Measurements from ENCODE around the gene CCDC190. TPM values are rescaled to one million over a fixed set of nuclear protein-coding genes. Genes with fewer than 3 reads are reported as not detected.
"Not testable (repeated sequence)": the region's sequence is repeated elsewhere in the genome, so short reads cannot be mapped to it uniquely, and the experiment has no call there.

Gene CCDC190
- polyA plus RNA-seq, 5 donors = 0.60 to 1.2 (median 0.69) TPM

DNA sequence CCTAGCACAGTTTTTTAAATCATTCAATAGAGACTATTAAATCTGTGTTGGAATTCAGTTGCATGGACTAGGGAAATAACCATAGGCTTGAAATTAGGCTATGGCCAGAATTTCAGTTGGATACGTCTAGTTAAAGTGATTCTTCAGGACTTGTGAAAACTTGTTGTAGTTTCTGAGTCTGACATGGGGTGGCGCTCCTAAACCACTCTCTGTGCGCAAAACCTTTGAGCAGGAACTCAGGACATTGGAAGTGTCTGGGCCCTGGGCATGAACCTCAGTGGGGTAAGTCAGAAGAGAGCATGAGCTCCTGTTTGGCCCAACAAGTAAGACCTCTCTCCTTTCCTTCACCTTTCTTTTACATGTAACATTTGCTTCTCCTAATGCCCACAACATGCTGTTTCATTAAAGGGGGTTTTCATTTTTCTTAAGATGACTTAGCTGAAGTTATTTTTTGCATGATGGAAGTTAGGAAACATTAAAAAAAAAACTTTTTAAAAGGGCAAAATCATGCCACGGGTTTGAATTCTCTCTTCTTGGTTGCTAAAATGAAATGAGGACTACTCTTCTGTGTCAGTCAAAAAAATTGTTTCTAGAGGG lies 17.1 kb upstream of the CCDC190 start:
- DNase-seq = peak; percentile 15 to 52

DNA sequence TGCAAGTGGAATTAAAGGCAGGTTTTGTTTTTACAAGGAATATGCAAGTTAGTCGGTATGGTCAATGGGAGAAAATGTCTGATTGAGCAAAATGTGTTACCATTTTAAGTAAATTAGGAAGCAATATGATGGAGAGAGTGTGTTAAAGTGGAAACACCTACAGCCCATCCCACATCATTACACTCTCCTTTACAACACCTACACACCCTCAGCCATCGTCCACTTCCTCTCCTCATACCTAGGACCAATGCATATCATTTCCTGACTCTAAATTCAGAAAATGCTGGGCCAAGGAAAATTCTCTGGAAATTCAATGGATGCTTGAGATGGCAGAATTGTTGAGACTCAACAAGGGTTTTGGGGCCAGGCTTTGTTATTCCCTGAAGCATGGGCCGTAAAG lies 16.4 kb upstream of the CCDC190 start:
- DNase-seq = no peak

DNA sequence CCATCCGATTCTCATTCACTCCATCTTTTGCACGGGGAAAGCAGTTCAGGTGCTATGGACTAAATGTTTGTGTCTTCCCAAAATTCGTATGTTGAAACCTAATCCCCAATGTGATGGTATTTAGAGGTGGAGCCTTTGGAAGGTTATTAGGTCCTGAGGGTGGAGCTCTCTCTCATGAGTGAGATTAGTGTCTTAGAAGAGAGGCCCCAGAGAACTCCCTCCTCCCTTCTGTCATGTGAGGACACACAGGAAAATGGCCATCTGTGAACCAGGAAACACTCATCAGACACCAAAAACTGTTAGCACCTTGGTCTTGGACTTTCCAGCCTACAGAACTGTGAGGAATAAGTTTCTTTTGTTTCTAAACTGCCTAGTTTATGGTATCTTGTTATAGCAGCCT lies 15.8 kb upstream of the CCDC190 start:
- DNase-seq = no peak

DNA sequence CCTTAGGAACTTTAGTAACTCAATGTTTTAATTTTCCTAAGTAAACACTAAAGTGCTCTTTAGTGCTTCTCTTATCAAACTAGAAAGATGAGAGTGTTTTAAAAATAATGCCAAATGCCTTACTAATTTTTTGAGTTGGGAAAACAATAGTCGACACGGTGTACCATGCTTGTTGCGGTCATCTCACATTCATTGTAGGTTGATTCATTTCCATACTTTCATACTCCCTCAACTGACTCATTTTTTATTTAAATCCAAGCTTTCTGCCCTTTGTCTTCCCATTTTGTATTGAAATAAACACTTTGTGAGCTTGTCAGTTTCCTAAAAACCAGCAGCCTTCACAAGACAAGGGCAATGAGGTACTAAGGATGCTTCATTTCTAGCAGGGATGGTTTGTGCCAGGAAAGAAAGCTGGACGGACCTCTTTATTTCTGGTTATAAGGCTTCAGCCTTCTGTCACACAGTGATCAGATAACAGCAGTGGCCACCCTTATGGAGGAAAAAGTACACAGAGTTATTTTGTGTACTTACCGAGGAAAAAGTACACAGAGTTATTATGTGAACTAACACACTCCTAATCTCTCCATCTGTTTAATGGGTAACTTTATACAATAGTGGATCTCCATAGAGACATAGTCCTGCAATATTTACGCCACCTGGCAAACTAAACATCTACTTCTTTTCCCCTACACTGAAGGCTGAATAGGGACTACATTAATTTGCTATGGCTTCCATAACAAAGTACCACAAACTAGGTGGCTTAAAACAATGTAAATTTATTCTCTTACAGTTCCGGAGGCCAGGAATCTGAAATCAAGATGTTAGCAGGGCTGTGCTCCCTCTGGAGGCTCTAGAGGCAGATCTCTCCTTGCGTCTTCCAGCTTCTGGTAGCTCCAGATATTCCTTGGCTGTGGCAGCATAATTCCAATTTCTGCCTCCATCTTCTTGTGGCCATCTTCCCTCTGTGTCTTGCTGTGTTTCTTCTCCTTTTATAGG lies 13.0 kb upstream of the CCDC190 start:
- no peak for DNase-seq

DNA sequence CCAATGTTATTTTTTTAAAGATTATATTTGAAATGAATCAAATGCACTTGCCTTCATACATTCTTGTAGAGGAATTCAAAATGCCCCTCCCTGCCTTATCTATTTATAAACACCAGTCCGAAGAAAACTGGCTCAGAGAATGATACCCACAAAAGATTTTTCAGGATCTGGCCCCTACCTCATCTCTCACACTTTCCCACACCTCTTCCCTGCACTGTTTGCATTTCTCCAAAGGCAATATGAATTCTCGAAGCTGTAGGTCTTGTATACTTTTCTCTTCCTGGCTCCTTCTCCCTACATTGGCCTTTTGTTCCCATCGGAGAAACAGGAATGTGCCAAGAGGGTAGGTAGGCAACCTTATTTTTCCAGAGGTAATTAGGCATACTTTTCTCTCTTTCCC lies 12.0 kb upstream of the CCDC190 start:
- no peak for DNase-seq

DNA sequence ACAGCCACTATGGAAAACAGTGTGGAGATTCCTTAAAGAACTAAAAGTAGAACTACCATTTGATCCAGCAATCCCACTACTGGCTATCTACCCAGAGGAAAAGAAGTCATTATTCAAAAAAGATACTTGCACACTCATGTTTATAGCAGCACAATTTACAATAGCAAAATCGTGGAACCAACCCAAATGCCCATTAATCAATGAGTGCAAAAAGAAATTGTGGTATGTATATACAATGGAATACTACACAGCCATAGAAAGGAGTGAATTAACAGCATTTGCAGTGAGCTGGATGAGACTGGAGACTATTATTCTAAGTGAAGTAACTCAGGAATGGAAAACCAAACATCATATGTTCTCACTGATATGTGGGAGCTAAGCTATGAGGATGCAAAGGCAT lies 10.4 kb upstream of the CCDC190 start:
- DNase-seq = not testable (repeated sequence)

DNA sequence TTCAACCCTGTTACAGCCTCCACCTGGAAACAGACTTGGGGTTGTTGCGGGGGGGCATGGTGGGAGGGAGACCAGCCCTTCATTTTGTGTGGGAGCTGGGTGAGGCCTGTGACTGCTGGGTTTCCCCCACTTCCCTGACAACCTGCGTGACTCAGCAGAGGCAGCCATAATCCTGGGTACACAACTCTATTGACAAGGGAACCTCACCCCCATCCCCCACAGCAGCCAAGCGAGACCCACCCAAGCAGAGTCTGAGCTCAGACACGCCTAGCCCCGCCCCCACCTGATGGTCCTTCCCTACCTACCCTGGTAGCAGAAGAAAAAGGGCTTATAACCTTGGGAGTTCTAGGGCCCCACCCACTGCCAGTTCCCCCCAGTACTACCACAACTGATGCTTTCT lies 8.0 kb upstream of the CCDC190 start:
- no peak for DNase-seq

DNA sequence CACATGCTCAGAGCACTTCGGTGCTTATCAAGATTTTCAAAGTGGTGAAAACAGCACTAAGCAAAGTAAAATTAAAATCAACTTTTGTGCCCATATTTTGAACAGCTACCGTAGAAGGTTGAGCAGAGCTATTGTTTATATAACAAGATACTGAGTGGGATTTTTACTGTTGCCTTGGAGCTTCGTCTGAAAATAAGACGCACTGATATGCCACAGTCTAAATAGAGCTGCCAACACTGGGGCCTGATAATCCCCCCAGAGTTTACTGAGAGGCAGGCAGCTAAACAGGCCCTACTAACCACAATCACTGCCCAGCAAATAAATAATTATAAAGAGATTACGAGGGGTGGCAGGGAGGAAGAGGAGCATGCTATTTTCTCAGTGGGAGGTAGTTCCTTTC lies 650 bp upstream of the CCDC190 start:
- DNase-seq = no peak

DNA sequence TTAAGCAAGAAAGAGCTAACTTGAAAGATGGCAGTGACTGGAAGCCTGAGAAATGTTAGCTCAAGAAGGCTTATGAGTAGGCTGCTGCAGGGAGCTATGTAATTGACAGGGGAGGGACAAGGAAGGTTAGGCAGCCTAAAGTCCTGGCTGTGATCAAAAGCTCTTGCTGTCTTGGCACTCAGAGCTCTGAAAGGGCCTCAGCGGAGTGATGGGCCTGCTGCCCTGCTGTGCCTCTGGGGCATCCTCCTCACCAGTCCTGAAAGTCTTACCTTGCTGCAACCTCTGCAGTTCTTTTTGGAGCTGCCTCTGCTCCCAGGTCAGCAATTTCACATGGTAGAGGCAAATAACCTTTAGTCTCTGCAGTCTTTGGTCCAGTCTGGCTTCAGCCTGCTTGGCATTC lies 1.8 kb downstream of the CCDC190 start:
- no peak for DNase-seq

DNA sequence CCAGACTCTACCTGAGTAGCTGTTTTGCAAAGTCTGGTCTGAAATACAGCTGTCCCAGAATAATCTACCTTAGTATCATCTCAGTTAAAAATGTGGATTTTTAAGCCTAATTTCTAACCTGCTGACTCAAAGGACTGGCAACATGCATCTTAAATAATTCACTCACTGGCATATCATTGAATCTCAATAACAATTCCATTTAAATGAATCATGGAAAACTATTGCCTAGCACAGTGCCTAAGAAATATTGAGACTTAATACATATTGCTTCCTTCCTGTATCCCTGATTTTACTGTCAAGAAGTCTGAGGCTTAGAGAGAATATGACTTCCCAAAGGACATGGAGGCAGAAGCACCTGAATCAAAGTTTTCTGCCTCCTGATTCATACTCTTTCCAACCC lies 3.1 kb downstream of the CCDC190 start:
- no peak for DNase-seq

DNA sequence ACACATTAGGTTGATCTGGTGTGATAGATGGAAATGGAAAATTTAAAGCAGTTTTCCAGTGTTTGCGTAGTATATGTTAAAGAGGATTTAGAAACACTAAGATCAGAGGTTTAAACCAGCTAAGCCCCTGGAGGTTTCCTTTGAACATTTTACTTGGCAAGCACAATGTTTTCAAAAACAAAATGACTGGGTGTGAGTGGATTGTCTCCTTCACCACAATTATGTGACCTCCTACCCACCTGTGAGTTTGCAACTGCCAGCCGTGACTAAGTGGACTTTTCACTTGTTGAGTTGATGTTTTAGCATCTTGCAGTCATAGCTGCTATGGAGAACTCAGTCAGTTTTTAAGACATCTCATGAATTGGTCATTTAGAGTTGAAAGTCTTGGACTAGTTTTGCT lies 4.7 kb downstream of the CCDC190 start:
- DNase-seq = no peak

DNA sequence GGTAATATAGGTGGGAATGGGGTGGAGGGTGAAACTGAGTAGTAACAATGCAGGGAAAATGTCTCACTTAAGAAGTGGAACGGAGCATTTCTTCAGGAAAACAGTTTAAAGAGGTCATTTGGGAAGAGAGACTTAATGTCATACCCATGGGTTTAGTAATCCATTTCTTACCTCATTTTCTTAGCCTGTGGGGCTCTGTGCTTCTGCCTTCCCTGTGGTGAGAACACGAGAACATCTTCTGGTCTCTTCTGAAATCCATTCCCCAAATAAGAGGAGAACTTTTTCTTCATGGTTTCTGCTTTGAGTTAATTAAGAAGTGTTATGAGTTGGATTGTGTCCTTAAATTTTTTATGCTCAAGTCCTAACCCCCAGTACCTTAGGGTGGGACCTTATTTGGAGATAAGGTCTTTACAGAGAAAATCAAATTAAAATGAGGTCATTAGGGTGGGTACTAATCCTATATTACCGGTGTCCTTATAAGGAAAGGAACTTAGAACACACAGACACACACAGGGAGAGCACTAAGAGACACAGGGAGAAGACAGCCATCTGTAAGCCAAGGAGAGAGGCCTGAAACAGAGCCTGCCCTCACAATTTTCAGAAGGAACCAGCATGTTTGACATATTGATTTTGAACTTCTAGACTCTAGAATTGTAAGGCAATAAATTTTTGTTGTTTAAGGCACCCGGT lies 5.4 kb downstream of the CCDC190 start:
- no peak for DNase-seq

DNA sequence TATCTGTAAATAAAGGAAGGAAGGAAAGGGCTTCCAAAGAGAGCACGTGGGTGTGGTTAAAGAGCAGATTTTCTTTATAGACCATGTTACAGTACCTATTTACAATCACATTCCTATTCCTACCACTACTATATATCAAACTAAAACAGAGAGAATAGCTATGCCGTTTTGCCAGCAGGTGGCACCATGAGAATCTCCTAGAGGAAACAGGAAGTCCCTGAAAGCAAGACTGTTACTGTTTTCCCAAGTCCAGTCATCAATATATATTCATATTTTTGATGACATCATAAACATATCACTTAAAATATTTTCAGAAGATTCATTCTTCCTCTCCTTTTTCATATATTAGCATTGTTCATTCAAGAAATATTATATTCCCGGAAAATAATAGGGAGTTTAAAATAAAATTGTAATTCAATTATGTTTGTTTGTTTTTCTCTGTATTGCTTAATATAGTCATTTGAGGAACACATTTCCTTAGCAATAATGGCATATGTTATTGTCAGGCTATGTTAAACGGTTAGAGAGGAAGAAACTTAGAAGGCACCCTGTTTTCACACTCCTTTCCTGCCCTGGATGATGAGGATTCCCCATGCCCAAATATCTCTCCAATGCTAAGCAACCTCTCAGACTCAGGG lies 6.6 kb downstream of the CCDC190 start:
- DNase-seq = peak; percentile 28 to 46

DNA sequence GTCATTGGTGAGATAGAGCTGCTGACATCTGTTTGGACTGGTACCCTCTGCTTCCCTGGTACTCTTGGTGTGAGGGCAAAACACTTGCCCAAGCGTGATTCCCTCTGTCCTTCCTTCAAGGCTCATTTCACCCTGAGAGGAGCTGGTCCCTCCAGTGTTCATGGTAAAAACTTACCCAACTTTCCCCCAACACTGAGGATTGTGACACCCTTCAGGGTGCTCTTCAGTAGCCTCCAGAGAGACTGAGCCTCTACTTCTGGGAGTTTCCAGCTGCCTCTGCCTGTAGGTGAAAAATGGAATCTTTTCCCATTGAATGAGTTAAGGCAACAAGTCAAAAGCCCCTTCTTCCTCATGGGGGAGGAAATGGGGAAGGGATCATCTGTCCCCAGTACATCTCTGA lies 9.6 kb downstream of the CCDC190 start:
- no peak for DNase-seq

DNA sequence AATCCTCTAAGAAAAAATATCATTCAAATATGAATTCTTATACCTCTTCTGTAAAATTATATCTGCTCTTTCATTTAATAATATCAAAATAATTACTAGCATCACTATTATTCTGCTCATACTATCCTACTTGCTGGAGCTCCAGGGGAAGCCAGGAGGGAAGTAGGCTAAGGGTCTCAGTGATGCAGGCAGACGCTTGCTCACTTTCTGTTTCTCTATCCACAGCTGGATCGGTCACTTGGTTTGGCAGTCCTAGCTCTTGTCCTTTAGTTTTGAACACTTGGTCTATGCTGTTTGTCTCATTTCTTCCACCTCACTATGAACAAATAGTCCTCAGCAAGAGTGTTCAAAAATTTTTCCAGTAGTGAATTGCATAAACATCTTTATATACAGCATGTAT lies 11.3 kb downstream of the CCDC190 start:
- DNase-seq = no peak

DNA sequence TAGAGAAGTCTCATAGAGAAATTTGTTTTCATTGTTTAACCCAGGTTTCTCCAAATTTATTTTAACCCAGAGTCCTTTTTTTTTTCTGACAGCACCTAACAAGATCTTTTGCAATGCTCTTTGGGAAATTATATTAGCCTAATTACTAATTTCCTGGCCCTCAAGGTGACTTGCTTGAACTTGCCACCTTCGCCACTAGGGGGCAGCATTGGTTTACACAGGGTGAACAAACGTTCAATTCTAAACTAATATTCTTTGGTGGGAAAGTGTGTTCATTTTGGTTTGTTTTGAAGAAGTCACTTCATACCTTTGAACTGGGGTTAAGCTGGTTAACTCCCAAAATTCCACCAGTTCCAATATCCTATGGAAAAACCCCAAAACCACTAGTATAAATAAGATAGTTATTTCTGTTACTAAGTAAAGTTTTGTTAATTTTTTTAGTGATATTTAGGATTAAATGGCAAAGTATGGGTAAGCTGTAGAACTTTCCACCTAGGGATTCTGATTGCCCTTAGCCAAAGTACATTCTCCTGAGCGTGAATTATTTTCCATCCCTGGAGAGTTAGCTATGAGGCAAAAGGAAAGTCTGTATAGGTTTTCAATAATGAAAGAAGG lies 13.0 kb downstream of the CCDC190 start:
- peak; percentile 28 to 49 for DNase-seq

DNA sequence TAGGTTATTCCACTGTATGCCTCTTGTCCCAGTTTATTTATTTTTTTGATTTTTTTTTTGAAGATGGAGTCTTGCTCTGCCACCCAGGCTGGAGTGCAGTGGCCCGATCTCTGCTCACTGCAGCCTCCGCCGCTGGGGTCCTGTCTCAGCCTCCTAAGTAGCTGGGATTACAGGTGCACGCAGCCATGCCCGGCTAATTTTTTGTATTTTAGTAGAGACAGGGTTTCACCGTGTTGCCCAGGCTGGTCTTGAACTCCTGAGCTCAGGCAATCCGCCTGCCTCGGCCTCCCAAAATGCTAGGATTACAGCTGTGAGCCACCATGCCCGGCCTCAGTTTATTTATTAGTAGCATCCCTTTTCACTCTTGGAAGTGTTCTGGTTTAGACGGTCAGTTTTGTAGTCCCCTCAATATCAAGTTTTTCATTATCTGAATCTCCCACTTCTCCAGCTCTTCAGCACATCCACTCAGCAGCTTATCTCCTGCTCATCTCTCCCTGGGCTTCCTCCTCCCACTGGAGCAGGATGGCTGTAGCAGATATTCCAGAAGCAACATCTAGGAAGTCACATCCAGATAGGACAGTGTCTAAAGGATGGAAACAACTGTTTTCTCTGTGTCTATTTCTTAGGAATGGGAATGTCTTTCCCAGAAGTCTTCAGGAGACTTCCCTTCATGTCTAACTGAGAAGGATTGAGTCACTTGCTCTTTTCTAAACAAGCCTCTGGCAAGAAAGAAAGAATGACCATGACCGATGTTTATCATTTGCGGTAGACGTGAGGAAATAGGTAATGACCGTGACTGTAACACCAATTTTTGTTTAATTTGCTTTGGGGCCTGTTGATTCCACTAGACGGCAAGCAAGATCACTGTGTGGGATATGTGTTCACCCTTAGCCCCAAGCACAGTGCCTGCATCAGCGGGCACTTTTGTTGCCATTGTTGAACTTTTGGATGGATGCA lies 14.4 kb downstream of the CCDC190 start:
- DNase-seq = no peak

DNA sequence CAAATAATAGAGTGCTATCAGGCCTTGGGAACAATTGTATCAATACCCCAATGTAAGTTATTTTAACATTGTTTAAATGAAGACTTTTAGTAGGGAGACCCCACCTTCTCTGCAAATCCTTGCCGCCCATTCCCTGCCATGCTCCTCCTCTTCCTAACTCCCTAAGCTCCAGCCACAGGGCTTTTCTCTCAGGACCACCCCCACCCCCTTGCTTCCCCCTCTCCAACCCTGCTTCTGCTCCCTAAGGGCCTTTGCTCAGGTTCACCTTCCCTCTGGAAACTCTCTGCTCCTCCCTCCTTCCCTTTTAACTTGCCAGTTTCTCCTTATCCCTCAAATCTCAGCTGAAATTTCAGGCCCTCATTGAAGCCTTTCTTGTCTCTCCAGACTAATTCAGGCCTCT lies 16.8 kb downstream of the CCDC190 start:
- no peak for DNase-seq

DNA sequence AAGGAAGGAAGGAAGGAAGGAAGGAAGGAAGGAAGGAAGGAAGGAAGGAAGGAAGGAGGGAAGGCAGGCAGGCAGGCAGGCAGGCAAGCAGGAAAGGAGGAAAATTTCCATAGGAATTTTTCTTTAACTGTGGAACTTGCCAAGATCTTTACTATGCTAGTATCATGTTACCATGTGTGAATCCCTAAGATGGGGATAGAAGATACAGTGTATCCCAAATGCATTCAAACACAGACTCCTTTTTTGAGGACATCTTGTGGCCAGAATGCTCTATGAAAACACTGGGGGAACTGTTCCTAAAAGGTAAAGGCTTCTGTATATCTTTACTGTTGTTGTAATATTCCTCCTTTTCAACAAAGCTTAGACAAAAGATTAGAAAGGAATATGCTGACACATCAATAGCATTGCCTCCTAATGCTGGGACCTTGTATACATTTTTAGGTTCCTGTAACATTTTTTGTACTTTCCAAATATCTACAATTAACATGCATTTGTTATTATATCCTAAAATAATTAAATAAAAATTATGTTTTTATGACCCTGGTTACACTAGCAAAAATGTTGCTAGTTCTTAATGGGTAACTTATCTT lies 20.6 kb downstream of the CCDC190 start:
- no peak for DNase-seq

DNA sequence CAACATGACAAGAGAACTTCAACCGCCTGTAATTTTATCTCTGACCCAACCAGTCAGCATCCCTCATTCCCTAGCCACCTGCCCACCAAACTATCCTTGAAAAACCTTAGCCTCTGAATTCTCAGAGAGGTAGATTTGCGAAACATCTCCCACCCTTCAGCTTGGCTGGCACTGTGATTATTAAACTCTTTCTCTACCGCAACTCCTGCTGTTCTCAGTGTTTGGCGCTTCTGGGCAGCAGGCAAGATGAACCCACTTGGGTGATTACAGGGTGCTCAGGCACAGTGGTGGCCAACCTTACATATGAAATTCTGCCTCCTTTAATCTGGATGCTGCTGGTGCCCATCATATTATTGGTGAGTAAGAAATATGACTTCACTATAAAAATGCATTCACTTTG lies 22.1 kb downstream of the CCDC190 start:
- DNase-seq = no peak
